Stimulated activated CD8-positive, alpha-beta memory T cell treated with anti-CD3 and anti-CD28 coated beads, Interleukin-4, amount 100 ng/mL, for 48 hours (primary cell): Measurements from ENCODE around the gene OBI1.

Experiments used
- DNase-seq: peaks from one replicate; pipeline ENCODE4 v3.0.0-alpha.2; 2020

OBI1 gene

GRCh38 chr13:78601874-78602560 lies 56.9 kb downstream of the OBI1 start:
- DNase-seq: no peak

GRCh38 chr13:78601124-78601873 lies 57.7 kb downstream of the OBI1 start:
- no peak for DNase-seq

GRCh38 chr13:78600280-78600883 lies 58.6 kb downstream of the OBI1 start:
- no peak for DNase-seq

GRCh38 chr13:78599645-78600279 lies 59.2 kb downstream of the OBI1 start:
- DNase-seq: no peak

GRCh38 chr13:78598966-78599644 lies 59.9 kb downstream of the OBI1 start:
- no peak for DNase-seq

- no peak for DNase-seq
Measured at GRCh38 chr13:78598116-78598781, 60.7 kb downstream of the OBI1 start.

- no peak for DNase-seq
Measured at GRCh38 chr13:78597602-78597932, 61.4 kb downstream of the OBI1 start.

- no peak for DNase-seq
Measured at GRCh38 chr13:78596736-78597601, 62.0 kb downstream of the OBI1 start.

GRCh38 chr13:78596399-78596735 lies 62.6 kb downstream of the OBI1 start:
- no peak for DNase-seq

- no peak for DNase-seq
Measured at GRCh38 chr13:78595495-78596398, 63.2 kb downstream of the OBI1 start.

- DNase-seq: no peak
Measured at GRCh38 chr13:78594456-78594975, 64.4 kb downstream of the OBI1 start.

GRCh38 chr13:78593652-78594455 lies 65.1 kb downstream of the OBI1 start:
- DNase-seq: no peak

GRCh38 chr13:78593129-78593528 lies 65.8 kb downstream of the OBI1 start:
- DNase-seq: no peak

GRCh38 chr13:78592584-78592983 lies 66.4 kb downstream of the OBI1 start:
- no peak for DNase-seq

GRCh38 chr13:78589206-78589605 lies 69.7 kb downstream of the OBI1 start:
- no peak for DNase-seq

- no peak for DNase-seq
Measured at GRCh38 chr13:78587395-78587794, 71.6 kb downstream of the OBI1 start.

GRCh38 chr13:78586706-78587105 lies 72.2 kb downstream of the OBI1 start:
- no peak for DNase-seq

- DNase-seq: no peak
Measured at GRCh38 chr13:78576261-78576660, 82.7 kb downstream of the OBI1 start.

GRCh38 chr13:78572459-78572858 lies 86.5 kb downstream of the OBI1 start:
- DNase-seq: no peak
